GM10266 (cell line): ENCODE results near the gene TRIM66.

ENCODE experiments used
- DNase-seq: peaks from one replicate; pipeline ENCODE4 v3.0.0; 2012; ENCODE audit errors: extremely low spot score
- TF ChIP-seq, protein P1 (sequence below): IDR thresholded peaks from 2 replicates; pipeline ENCODE4 v1.5.1; 2012; ENCODE audit warnings: mild to moderate bottlenecking, low read depth; ENCODE audit not compliant: control insufficient read depth, insufficient read depth; ENCODE audit errors: missing control alignments

Gene TRIM66

DNA sequence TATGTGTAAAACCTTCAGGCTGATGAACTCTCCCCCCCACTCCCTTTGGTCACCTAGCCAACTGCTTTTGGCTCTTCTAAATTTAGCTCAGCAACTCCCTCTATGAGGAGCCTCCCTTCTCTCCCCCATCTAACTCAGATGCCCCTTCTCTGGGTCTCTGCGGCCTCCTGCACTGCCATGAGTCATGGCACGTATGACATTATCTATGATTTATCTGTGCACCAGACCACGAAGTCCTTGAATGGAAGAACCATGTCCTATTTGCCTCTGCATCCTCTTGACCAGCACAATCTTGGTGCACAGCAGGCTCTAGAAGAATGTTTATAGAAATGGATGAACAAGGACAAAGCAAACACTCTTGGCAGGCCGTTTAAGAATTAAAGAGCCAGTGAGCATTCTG is 46.1 kb upstream of the TRIM66 start:
- no peak for DNase-seq

DNA sequence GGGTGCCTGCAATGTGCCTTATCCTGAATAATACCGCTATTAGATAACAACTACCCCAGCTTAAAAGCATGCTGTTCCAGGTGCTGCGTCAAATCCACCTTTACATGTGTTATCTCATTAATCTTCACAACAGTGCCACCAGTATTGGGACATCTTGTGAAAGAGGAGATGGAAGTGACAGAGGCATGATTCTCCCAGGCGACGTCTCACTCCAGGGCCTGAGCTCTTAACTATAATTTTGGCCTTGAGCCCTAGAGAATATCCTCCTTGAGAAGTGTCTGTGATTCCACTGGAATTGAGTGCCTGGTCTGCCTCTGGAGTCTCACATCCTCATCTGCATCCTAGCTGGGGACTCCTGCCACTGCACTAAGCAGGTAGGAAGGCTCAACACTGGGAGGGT is 43.9 kb upstream of the TRIM66 start:
- TF ChIP-seq, protein P1, sequence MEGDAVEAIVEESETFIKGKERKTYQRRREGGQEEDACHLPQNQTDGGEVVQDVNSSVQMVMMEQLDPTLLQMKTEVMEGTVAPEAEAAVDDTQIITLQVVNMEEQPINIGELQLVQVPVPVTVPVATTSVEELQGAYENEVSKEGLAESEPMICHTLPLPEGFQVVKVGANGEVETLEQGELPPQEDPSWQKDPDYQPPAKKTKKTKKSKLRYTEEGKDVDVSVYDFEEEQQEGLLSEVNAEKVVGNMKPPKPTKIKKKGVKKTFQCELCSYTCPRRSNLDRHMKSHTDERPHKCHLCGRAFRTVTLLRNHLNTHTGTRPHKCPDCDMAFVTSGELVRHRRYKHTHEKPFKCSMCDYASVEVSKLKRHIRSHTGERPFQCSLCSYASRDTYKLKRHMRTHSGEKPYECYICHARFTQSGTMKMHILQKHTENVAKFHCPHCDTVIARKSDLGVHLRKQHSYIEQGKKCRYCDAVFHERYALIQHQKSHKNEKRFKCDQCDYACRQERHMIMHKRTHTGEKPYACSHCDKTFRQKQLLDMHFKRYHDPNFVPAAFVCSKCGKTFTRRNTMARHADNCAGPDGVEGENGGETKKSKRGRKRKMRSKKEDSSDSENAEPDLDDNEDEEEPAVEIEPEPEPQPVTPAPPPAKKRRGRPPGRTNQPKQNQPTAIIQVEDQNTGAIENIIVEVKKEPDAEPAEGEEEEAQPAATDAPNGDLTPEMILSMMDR: no peak

More for the DNA sequence above, 46.1 kb upstream of the TRIM66 start:
- TF ChIP-seq, protein P1: no peak

DNA sequence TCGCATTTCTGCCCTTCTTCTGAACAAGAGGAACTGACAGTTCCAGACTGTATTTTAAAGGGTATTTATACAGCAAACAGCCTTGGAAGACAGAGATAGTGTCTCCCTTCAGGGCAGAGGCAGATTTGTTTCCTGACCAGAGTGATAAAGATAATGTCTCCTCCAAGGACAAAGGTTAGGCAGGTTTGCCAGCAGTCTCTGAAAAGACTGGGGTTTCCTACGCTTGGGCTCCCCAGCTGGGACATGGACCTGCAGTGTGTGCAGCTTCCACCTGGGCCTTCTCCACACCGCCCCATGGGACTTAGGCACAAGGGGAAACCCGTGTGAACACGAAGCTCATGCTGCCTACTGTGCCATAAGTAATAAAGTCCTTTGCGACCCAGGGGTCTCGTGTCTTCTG is 42.2 kb upstream of the TRIM66 start:
- DNase-seq: no peak

More for the DNA sequence above, 43.9 kb upstream of the TRIM66 start:
- DNase-seq: no peak

DNA sequence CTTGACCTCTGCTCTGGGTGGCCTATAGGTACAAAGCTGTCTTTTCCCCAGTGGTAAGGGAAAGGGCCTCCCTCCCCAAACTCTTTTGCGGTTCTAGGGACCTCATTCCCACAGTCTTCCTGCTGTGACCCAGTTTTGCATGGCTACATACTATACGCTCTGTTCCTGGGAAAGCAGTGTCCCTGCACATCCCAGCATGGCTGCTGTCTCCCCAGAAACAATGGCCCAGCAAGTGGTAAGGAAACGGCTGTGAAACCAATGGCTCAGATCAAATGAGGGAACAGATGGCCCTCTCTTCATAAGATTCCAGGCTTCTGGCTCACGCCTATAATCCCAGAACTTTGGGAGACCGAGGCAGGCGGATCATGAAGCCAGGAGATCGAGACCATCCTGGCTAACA is 41.2 kb upstream of the TRIM66 start:
- TF ChIP-seq, protein P1: no peak
- no peak for DNase-seq

More for the DNA sequence above, 42.2 kb upstream of the TRIM66 start:
- TF ChIP-seq, protein P1: no peak

DNA sequence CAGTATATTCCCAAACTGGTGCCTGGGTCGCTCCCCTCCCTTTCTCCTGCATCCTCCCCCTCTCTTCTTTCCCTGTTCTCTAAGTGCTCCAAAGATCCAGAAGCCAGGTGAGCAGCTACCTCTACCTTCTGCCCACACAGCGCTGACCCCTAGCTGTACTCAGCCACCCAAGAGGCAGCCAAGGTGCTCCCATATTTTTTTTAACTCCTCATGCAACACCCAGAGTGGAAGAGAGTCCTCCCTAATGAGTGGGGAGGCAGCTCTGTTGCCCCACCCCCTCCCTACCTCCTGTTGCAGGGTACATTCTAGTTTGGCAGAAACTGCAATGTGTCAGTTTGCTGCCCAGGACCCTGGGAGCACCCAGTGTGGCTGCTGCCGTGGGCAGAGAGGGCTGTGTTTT is 40.3 kb upstream of the TRIM66 start:
- no peak for DNase-seq
- TF ChIP-seq, protein P1: no peak

DNA sequence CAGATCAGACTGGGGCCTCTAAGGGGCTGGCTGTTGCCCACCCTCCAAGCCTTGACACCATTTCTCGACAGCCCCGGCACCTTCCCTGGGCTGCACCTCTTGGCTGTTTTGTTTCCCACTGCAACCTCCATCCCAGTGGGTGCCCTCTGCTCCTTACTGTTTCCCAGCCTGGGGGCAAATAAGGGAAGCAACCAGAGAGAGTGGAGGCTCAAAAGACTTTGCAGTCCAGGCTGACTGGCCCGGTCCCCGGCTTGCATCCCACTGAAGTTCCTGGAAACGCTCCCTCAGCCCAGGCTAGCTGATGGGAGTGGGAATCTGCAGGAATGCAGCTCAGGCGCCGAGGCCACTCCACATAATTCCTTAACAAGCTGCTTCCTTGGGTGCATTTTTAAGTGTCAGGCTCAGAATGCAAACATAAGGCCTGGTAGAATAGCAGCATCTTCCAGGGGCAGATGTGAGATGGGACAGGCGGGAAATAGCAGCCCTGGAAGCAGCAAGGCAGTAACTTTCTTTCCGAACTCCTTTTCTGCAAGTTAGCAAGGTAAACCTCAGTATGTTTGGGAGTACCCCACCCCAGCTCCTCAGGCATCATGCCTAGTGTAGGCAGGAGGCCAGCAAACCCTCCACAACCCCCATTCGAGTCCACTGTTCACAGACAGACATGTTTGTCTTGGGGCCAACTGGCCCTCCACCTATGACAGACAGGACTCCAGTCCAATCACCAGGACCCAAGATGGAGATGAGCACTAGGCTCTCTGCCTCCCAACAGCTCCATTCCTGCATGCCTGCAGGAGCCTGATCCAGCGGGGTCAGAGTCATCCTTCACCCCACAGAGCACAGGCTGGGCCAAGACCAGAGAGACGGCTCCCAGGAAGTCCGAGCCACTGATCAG is 39.4 kb upstream of the TRIM66 start:
- DNase-seq: no peak
- TF ChIP-seq, protein P1: no peak
